ENCODE results near the gene MYORG. TPM values are rescaled to one million over a fixed set of nuclear protein-coding genes. Genes with fewer than 3 reads are reported as not detected.

MYORG gene
- total RNA-seq, 1 experiment from 2014 or later = 5.6 TPM

GRCh38 chr9:34380511-34381315 lies 4.0 kb upstream of the MYORG start:
- no peak overlapping the region for H3K27ac Mint-ChIP-seq
- Histone ChIP-seq H4K8ac (replicated peaks; ENCODE audit: insufficient read length, low read depth, low read length) (no peak overlapping the region), H2BK15ac (ENCODE audit: low read depth, low read length) (no peak overlapping the region), H3K27ac (ENCODE audit: insufficient read length, low read depth, low read length) (no peak overlapping the region), H4K91ac (ENCODE audit: insufficient read length, low read depth, low read length) (no peak overlapping the region), H3K23me2 (ENCODE audit: insufficient read length, low read depth, low read length, poor library complexity, severe bottlenecking) (peaks cover 34% of the 10 kb centered on the region), H3K79me2 (ENCODE audit: insufficient read depth, low read length) (no peaks in the 10 kb centered on the region), H3K56ac (ENCODE audit: insufficient read length, low read depth, low read length) (no peak overlapping the region), H3T11ph (ENCODE audit: low read length) (no peak overlapping the region), H3K14ac (ENCODE audit: insufficient read depth, low read length) (peak overlapping the region; percentile 62; the same call in 1 of the 2 replicates), H2BK5ac (ENCODE audit: insufficient read length, low read length) (no peak overlapping the region), H4K20me1 (ENCODE audit: control insufficient read depth, insufficient read depth, insufficient read length) (no peaks in the 10 kb centered on the region), H3K4me2 (ENCODE audit: insufficient read depth, insufficient read length, low read length) (peak overlapping the region; percentile 59), H3K18ac (ENCODE audit: insufficient read length, low read depth, low read length) (no peak overlapping the region), H2AK5ac (ENCODE audit: insufficient read length, low read length) (no peak overlapping the region), H2BK12ac (ENCODE audit: insufficient read length, low read depth, low read length) (no peak overlapping the region), H2BK20ac (ENCODE audit: low read depth, low read length, poor library complexity, severe bottlenecking) (no peak overlapping the region), H3K4me1 (ENCODE audit: insufficient read depth, low read length) (0 out of 2 replicates have a peak, but pooled peaks cover 3% of the 10 kb centered on the region), H3K79me1 (ENCODE audit: insufficient read depth, low read depth, low read length, poor library complexity, severe bottlenecking) (no peaks in the 10 kb centered on the region), H3K4ac (ENCODE audit: low read depth, low read length) (no peak overlapping the region), H2BK120ac (ENCODE audit: low read depth, low read length, poor library complexity, severe bottlenecking) (no peak overlapping the region), H3K9me3 (ENCODE audit: control insufficient read depth, low read depth, low read length) (no peaks in the 10 kb centered on the region), H4K5ac (ENCODE audit: insufficient read length, low read depth, low read length) (no peak overlapping the region), H3K9ac (ENCODE audit: extremely low read depth, insufficient read length, low read length) (peak overlapping the region; percentile 16), H3K27me3 (ENCODE audit: insufficient read depth, low read length) (peaks cover 2% of the 10 kb centered on the region; the same call in 1 of the 2 replicates), H2AFZ (ENCODE audit: low read length) (no peak overlapping the region), H3K23ac (ENCODE audit: insufficient read length, low read depth, low read length) (no peak overlapping the region)
- H3K4me1 Mint-ChIP-seq = peaks cover 15 to 29% of the 10 kb centered on the region in 2 experiments
- no peaks in the 10 kb centered on the region; a peak in 1 of 7 replicates for H3K36me3 Mint-ChIP-seq (ENCODE audit: insufficient read depth in 1 of 3, low read depth in 3 of 3)
- H3K27me3 Mint-ChIP-seq (ENCODE audit: low read depth) = peaks cover 60% of the 10 kb centered on the region
- TF ChIP-seq, protein P1, sequence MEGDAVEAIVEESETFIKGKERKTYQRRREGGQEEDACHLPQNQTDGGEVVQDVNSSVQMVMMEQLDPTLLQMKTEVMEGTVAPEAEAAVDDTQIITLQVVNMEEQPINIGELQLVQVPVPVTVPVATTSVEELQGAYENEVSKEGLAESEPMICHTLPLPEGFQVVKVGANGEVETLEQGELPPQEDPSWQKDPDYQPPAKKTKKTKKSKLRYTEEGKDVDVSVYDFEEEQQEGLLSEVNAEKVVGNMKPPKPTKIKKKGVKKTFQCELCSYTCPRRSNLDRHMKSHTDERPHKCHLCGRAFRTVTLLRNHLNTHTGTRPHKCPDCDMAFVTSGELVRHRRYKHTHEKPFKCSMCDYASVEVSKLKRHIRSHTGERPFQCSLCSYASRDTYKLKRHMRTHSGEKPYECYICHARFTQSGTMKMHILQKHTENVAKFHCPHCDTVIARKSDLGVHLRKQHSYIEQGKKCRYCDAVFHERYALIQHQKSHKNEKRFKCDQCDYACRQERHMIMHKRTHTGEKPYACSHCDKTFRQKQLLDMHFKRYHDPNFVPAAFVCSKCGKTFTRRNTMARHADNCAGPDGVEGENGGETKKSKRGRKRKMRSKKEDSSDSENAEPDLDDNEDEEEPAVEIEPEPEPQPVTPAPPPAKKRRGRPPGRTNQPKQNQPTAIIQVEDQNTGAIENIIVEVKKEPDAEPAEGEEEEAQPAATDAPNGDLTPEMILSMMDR (conservative IDR thresholded peaks at IDR 0.05) = no peak
- WGBS (ENCODE audit: extremely low coverage, insufficient read length, low lambda C conversion rate) = no CpG with 5 or more reads among the region's 59 CpGs
- peak overlapping the region; percentile 83 to 95 for H3K4me3 Mint-ChIP-seq
- peak; percentile 92 for DNase-seq
- no peaks in the 10 kb centered on the region for H3K9me3 Mint-ChIP-seq

Measured in H9 (cell line).